Neuronal stem cell (in vitro differentiated cells): ENCODE data around the gene HYAL1.

ENCODE experiments used
- DNase-seq: peaks from one replicate; pipeline ENCODE4 v3.0.0-alpha.2; 2013; ENCODE audit warnings: low spot score
- H2AFZ ChIP-seq: one replicate; pipeline ENCODE4 v1.6.1; 2013; ENCODE audit warnings: mild to moderate bottlenecking, low read length, inconsistent platforms
- H2AK5ac ChIP-seq: 2 replicates; pipeline ENCODE4 v1.6.1; 2013; ENCODE audit warnings: low read depth, mild to moderate bottlenecking, inconsistent platforms, low read length, moderate library complexity, mixed read lengths
- H2BK120ac ChIP-seq: 2 replicates; pipeline ENCODE4 v1.6.1; 2013; ENCODE audit warnings: low read depth, mild to moderate bottlenecking, inconsistent platforms, low read length, moderate library complexity, mixed read lengths
- H2BK12ac ChIP-seq: one replicate; pipeline ENCODE4 v1.6.1; 2013; ENCODE audit warnings: low read length, inconsistent platforms
- H2BK15ac ChIP-seq: 2 replicates; pipeline ENCODE4 v1.6.1; 2013; ENCODE audit warnings: mild to moderate bottlenecking, low read length, inconsistent platforms, mixed read lengths
- H2BK5ac ChIP-seq: one replicate; pipeline ENCODE4 v1.6.1; 2013; ENCODE audit warnings: inconsistent platforms, mild to moderate bottlenecking, low read length, moderate library complexity
- H3K14ac ChIP-seq: one replicate; pipeline ENCODE4 v1.6.1; 2013; ENCODE audit warnings: low read length, inconsistent platforms
- H3K18ac ChIP-seq: 2 replicates; pipeline ENCODE4 v1.6.1; 2013; ENCODE audit warnings: low read length, inconsistent platforms
- H3K23ac ChIP-seq: 2 replicates; pipeline ENCODE4 v1.6.1; 2013; ENCODE audit warnings: low read depth, mild to moderate bottlenecking, mixed read lengths, low read length, inconsistent platforms; ENCODE audit not compliant: poor library complexity
- H3K27ac ChIP-seq: replicated peaks from 3 replicates; pipeline ENCODE4 v1.5.1; 2013; ENCODE audit warnings: low read length, inconsistent platforms
- H3K27me3 ChIP-seq, 3 experiments: 2 replicates each; pipeline ENCODE4 v1.6.1; 2013; ENCODE audit warnings: low read length in 3 of 3, mild to moderate bottlenecking in 2 of 3, inconsistent platforms in 1 of 3, low read depth in 1 of 3, mixed read lengths in 1 of 3, moderate library complexity in 1 of 3; ENCODE audit not compliant: control insufficient read depth in 3 of 3, insufficient read depth in 3 of 3
- H3K36me3 ChIP-seq, 2 donors: replicated peaks in 1 of 2; 2 replicates each; pipeline ENCODE4 v1.6.1; 2013; ENCODE audit warnings: low read length in 2 of 2; ENCODE audit not compliant: control insufficient read depth in 2 of 2, insufficient read depth in 2 of 2
- H3K4ac ChIP-seq: 2 replicates; pipeline ENCODE4 v1.6.1; 2013; ENCODE audit warnings: inconsistent platforms, mild to moderate bottlenecking, low read length, moderate library complexity
- H3K4me1 ChIP-seq, 2 donors: 1 replicate in 1 of 2; 2 replicates in 1 of 2; pipeline ENCODE4 v1.6.1; 2013; ENCODE audit warnings: low read length in 2 of 2, low read depth in 1 of 2; ENCODE audit not compliant: control insufficient read depth in 2 of 2, insufficient read depth in 1 of 2
- H3K4me2 ChIP-seq: one replicate; pipeline ENCODE4 v1.6.1; 2013; ENCODE audit warnings: mild to moderate bottlenecking, low read length, inconsistent platforms; ENCODE audit not compliant: insufficient read depth, poor library complexity, severe bottlenecking
- H3K4me3 ChIP-seq, 2 donors: 2 replicates each; pipeline ENCODE4 v1.5.1; 2013; ENCODE audit warnings: low read length in 2 of 2, mild to moderate bottlenecking in 2 of 2, inconsistent platforms in 1 of 2, moderate library complexity in 1 of 2
- H3K79me1 ChIP-seq: one replicate; pipeline ENCODE4 v1.6.1; 2013; ENCODE audit warnings: low read depth, mild to moderate bottlenecking, inconsistent platforms, low read length, moderate library complexity
- H3K9ac ChIP-seq: one replicate; pipeline ENCODE4 v1.6.1; 2013; ENCODE audit warnings: mild to moderate bottlenecking, low read depth, low read length, inconsistent platforms; ENCODE audit not compliant: poor library complexity
- H3K9me3 ChIP-seq, 2 donors: replicated peaks in 1 of 2; 2 replicates each; pipeline versions ENCODE3 to v1.6.1; 2013; ENCODE audit warnings: low read length in 2 of 2, mild to moderate bottlenecking in 2 of 2, inconsistent platforms in 1 of 2, low read depth in 1 of 2, mixed read lengths in 1 of 2, moderate library complexity in 1 of 2; ENCODE audit not compliant: control insufficient read depth in 2 of 2, insufficient read depth in 1 of 2
- H4K8ac ChIP-seq: one replicate; pipeline ENCODE4 v1.6.1; 2013; ENCODE audit warnings: low read depth, mild to moderate bottlenecking, inconsistent platforms, low read length, moderate library complexity
- H4K91ac ChIP-seq: one replicate; pipeline ENCODE4 v1.6.1; 2013; ENCODE audit warnings: low read length, low read depth, mild to moderate bottlenecking, inconsistent platforms; ENCODE audit not compliant: poor library complexity
- WGBS, 2 donors: extraction: QIAGEN DNeasy Blood & Tissue Kit; methylation state at CpG; one replicate each; pipeline ENCODE4 v1.1.7; 2013; ENCODE audit warnings: missing lambda C conversion rate in 2 of 2, mixed read lengths in 1 of 2; ENCODE audit not compliant: insufficient read length in 2 of 2, insufficient replicate concordance in 1 of 2; ENCODE audit errors: extremely low coverage in 2 of 2; 5-methylcytosine and 5-hydroxymethylcytosine counted together

Gene HYAL1

DNA sequence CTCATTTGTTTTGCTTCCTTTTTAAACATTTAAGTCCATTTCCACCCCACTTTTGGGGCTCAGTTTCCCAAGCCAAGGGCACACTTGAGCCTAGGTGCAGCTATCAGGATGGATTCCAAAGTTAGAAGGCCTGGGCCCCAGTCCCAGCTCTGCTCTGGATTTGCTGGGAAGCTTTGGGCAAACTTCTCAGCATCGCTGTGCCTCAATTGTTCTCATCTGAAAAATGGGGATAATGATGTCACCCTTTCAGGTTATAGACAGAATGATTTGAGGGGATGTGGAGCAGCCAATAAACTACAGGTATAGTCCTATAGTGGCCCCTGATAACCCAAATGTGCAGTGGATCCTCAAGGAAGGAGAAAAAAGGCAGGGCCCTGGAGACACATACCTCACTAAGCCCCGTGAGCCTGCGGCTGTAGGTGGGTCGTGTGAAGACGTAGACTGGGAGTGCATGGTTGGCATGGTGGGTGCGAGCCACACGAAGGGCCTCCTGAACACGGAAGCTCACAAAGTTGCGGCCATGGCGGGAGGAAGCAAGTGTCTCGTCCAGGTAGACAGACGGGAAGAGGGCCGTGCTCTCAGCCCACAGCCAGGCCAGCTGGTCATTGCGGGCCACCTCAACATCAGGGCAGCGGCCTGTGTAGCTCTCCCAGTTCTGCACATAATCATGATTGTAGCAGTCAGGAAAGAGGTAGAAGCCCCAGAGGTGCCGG, 16.0 kb upstream of the HYAL1 start:
- Histone ChIP-seq H3K9ac (no peak overlapping the region), H2BK120ac (no peak overlapping the region), H3K4me2 (no peak overlapping the region), H2BK5ac (no peak overlapping the region), H2AFZ (no peak overlapping the region), H2AK5ac (no peak overlapping the region), H3K9me3 (peaks cover 0 to 4% of the 10 kb centered on the region in 2 donors), H3K4me1 (peaks cover 27 to 38% of the 10 kb centered on the region in 2 donors), H2BK12ac (no peak overlapping the region), H4K91ac (no peak overlapping the region), H3K4ac (no peak overlapping the region), H2BK15ac (no peak overlapping the region), H3K79me1 (peaks cover 37% of the 10 kb centered on the region), H3K4me3 (peak overlapping the region; percentile 12 to 61), H3K14ac (no peak overlapping the region), H4K8ac (no peak overlapping the region), H3K36me3 (peaks cover 50 to 64% of the 10 kb centered on the region in 2 donors), H3K27me3 (no peaks in the 10 kb centered on the region), H3K27ac (no peak overlapping the region), H3K18ac (no peak overlapping the region), H3K23ac (no peak overlapping the region)
- WGBS, 2 donors, result no CpG with 5 or more reads among the region's 16 CpGs
- no peak for DNase-seq

GRCh38 chr3:50318615-50319014, 15.2 kb upstream of the HYAL1 start:
- Histone ChIP-seq H3K4me2 (no peak overlapping the region), H3K27ac (no peak overlapping the region), H2AK5ac (peak overlapping the region; percentile 57), H2BK12ac (no peak overlapping the region), H2BK15ac (no peak overlapping the region), H3K4me1 (peaks cover 24 to 35% of the 10 kb centered on the region in 2 donors), H3K9ac (peak overlapping the region; percentile 25), H3K9me3 (peaks cover 0 to 4% of the 10 kb centered on the region in 2 donors), H3K79me1 (peaks cover 34% of the 10 kb centered on the region), H3K4ac (no peak overlapping the region), H3K27me3 (no peaks in the 10 kb centered on the region), H3K14ac (no peak overlapping the region), H4K91ac (no peak overlapping the region), H2BK120ac (no peak overlapping the region), H2BK5ac (no peak overlapping the region), H4K8ac (no peak overlapping the region), H3K18ac (no peak overlapping the region), H2AFZ (no peak overlapping the region), H3K4me3 (no peak overlapping the region), H3K36me3 (peaks cover 47 to 58% of the 10 kb centered on the region in 2 donors), H3K23ac (peak overlapping the region; percentile 32)
- WGBS, 2 donors, result no CpG with 5 or more reads among the region's 10 CpGs
- DNase-seq, result no peak

GRCh38 chr3:50318163-50318562, 14.8 kb upstream of the HYAL1 start:
- DNase-seq, result no peak
- Histone ChIP-seq H3K4me3 (no peak overlapping the region), H3K36me3 (peaks cover 47 to 58% of the 10 kb centered on the region in 2 donors), H2BK12ac (no peak overlapping the region), H3K4me1 (peaks cover 21 to 35% of the 10 kb centered on the region in 2 donors), H4K91ac (no peak overlapping the region), H4K8ac (peak overlapping the region; percentile 84), H2BK5ac (no peak overlapping the region), H3K27ac (no peak overlapping the region), H3K23ac (peak overlapping the region; percentile 3), H3K79me1 (peaks cover 34% of the 10 kb centered on the region), H3K9ac (no peak overlapping the region), H2BK120ac (no peak overlapping the region), H3K27me3 (no peaks in the 10 kb centered on the region), H3K4ac (no peak overlapping the region), H3K18ac (peak overlapping the region; percentile 39), H3K4me2 (no peak overlapping the region), H3K9me3 (peaks cover 0 to 4% of the 10 kb centered on the region in 2 donors), H2BK15ac (no peak overlapping the region), H2AFZ (no peak overlapping the region), H3K14ac (no peak overlapping the region), H2AK5ac (no peak overlapping the region)
- WGBS, 2 donors, result no CpG with 5 or more reads among the region's 11 CpGs

DNA sequence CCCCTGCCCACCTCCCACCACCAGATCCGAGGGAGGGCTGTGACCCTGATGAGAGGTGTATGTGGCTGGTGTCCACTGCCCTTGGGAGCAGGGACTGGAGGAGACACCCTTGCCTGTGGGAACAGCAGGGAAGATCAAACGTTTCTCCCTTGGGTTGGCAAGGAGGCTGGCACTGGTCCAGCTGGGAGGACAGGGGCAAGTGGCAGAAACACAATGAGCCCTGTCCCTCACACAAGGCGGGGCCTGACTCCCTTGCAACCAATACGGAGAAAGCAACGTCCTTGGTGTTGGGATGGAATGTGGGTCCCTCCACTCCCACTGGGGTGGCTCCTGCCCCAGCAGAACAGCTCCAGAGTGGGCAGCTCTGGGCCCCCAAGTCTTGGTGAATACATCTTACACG, 13.9 kb upstream of the HYAL1 start:
- Histone ChIP-seq H2AFZ (no peak overlapping the region), H3K27me3 (no peaks in the 10 kb centered on the region), H3K36me3 (peaks cover 47 to 58% of the 10 kb centered on the region in 2 donors), H2BK12ac (peak overlapping the region; percentile 92), H3K4ac (no peak overlapping the region), H3K4me3 (no peak overlapping the region), H4K91ac (no peak overlapping the region), H3K9ac (no peak overlapping the region), H2BK15ac (no peak overlapping the region), H3K9me3 (peaks cover 0 to 4% of the 10 kb centered on the region in 2 donors), H3K4me1 (peaks cover 18 to 27% of the 10 kb centered on the region in 2 donors), H3K27ac (no peak overlapping the region), H3K79me1 (peaks cover 34% of the 10 kb centered on the region), H2AK5ac (no peak overlapping the region), H3K18ac (no peak overlapping the region), H2BK5ac (peak overlapping the region; percentile 60), H2BK120ac (no peak overlapping the region), H4K8ac (no peak overlapping the region), H3K14ac (no peak overlapping the region), H3K4me2 (peak overlapping the region; percentile 4), H3K23ac (peak overlapping the region; percentile 59)
- no CpG with 5 or more reads among the region's 6 CpGs for WGBS, 2 donors
- DNase-seq, result no peak
